ENCODE data around the gene PEAK3. TPM values are rescaled to one million over a fixed set of nuclear protein-coding genes. Genes with fewer than 3 reads are reported as not detected.

PEAK3 gene
- total RNA-seq, 4 donors from 2014 or later, result 0.26 to 0.40 TPM; not detected in 2

DNA sequence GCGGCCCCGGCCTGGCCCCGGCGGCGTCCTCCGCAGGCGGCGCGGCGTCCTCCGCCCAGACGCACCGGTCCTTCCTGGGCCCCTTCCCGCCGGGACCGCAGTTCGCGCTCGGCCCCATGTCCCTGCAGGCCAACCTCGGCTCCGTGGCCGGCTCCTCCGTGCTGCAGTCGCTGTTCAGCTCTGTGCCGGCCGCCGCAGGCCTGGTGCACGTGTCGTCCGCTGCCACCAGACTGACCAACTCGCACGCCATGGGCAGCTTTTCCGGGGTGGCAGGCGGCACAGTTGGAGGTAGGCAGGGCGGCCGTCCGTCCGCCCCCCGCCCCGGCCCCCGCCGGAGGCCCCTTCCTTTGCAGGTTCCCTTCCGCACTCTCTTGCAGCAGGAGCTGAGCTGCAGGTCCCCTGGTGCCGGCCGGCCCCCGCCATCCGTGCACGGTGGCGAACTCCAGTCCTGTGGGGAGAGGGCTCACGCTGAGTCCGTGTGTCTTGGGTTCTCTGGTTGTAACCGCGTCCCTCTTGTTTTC, 55.1 kb downstream of the PEAK3 start:
- no peak for DNase-seq
- no peak overlapping the region for H3K4me3 ChIP-seq
- H3K9me3 ChIP-seq, result no peaks in the 10 kb centered on the region
- H3K36me3 ChIP-seq, result no peaks in the 10 kb centered on the region
- H3K4me1 ChIP-seq, result no peaks in the 10 kb centered on the region
- no peak overlapping the region for H3K27ac ChIP-seq
- no peaks in the 10 kb centered on the region for H3K27me3 ChIP-seq
- intact Hi-C loops (cut with DNase I; ENCODE audit: low total_unique reads), result no loop called here
- TF ChIP-seq POLR2A (IDR thresholded peaks at IDR 0.05), result no peak
- TF ChIP-seq, protein P1, sequence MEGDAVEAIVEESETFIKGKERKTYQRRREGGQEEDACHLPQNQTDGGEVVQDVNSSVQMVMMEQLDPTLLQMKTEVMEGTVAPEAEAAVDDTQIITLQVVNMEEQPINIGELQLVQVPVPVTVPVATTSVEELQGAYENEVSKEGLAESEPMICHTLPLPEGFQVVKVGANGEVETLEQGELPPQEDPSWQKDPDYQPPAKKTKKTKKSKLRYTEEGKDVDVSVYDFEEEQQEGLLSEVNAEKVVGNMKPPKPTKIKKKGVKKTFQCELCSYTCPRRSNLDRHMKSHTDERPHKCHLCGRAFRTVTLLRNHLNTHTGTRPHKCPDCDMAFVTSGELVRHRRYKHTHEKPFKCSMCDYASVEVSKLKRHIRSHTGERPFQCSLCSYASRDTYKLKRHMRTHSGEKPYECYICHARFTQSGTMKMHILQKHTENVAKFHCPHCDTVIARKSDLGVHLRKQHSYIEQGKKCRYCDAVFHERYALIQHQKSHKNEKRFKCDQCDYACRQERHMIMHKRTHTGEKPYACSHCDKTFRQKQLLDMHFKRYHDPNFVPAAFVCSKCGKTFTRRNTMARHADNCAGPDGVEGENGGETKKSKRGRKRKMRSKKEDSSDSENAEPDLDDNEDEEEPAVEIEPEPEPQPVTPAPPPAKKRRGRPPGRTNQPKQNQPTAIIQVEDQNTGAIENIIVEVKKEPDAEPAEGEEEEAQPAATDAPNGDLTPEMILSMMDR (IDR thresholded peaks at IDR 0.05), result no peak

- TF ChIP-seq, protein P1 (IDR thresholded peaks at IDR 0.05), result no peak
- TF ChIP-seq POLR2A (IDR thresholded peaks at IDR 0.05), result no peak
- Histone ChIP-seq H3K4me3 (no peak overlapping the region), H3K27me3 (no peaks in the 10 kb centered on the region), H3K27ac (no peak overlapping the region), H3K36me3 (no peaks in the 10 kb centered on the region), H3K9me3 (no peaks in the 10 kb centered on the region), H3K4me1 (no peaks in the 10 kb centered on the region)
- intact Hi-C loops (cut with DNase I; ENCODE audit: low total_unique reads), result no loop called here
- no peak for DNase-seq
These were observed 55.7 kb downstream of the PEAK3 start for GRCh38 chr19:2226051-2226839.

DNA sequence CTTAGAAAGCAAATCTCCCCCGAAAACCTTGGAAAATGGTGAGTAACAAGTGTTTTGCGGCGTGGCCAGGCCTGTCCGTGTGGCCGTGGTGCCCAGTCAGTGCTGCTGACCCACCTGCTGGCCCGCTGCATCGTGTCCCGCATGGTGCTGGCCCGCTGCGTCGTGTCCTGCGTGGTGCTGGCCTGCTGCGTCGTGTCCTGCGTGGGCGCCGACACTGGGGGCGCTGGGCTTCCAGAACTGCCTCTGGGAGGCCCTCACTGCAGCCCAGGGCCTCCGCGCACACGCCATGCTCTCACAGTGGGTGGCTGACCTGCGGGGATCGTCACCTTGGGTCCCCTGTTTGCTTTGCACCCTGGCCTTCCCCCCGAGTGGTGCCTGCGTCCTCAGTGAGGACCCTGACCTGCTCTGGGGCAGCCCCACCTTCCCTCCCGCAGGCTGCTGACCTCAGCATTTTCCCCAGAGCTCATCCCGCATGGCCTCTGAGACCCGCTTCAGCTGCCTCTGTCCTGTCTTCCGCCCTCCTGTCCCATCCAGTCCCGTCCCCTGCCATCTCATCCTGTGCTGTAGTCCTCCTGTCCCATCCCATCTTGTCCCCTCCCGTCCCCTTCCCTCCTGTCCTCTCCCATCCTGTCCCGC, 56.4 kb downstream of the PEAK3 start:
- H3K27me3 ChIP-seq, result no peaks in the 10 kb centered on the region
- H3K9me3 ChIP-seq, result no peaks in the 10 kb centered on the region
- no peaks in the 10 kb centered on the region for H3K36me3 ChIP-seq
- no peak overlapping the region for H3K27ac ChIP-seq
- TF ChIP-seq, protein P1 (IDR thresholded peaks at IDR 0.05), result no peak
- TF ChIP-seq POLR2A (IDR thresholded peaks at IDR 0.05), result no peak
- H3K4me3 ChIP-seq, result no peak overlapping the region
- intact Hi-C loops (cut with DNase I; ENCODE audit: low total_unique reads), result no loop called here
- H3K4me1 ChIP-seq, result no peaks in the 10 kb centered on the region
- DNase-seq, result no peak

DNA sequence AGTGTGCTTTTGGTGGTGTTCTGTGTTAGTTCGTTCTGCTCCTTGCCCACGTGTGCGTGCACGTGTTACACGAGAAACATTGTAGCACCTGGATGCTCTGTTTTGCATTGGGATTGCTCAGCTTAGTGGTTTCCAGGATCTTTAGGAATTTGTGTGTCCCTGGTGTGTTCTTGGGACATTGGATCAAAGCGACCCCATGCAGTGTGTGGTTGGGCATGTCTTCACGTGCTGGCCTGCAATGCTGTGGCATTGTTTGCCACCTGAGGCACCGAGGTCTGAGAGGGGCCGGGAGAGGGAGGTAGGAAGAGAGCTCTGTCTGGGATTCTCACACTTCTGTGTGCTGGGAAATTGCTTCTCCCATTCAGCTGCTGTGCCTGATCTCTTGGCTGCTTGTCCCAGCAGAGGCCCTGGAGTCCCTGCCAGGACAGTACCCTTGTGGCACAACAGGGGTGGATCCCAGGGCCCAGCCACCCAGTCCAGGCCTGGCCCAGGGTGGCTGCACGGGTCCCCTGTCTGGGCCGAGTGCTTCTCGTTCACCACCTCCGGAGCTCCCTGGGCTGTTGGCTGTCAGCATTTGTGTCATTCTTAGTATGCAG, 57.1 kb downstream of the PEAK3 start:
- Histone ChIP-seq H3K4me3 (no peak overlapping the region), H3K4me1 (no peaks in the 10 kb centered on the region), H3K27ac (no peak overlapping the region), H3K36me3 (no peaks in the 10 kb centered on the region), H3K9me3 (no peaks in the 10 kb centered on the region), H3K27me3 (no peaks in the 10 kb centered on the region)
- intact Hi-C loops (cut with DNase I; ENCODE audit: low total_unique reads), result no loop called here
- no peak for TF ChIP-seq POLR2A (IDR thresholded peaks at IDR 0.05)
- TF ChIP-seq, protein P1 (IDR thresholded peaks at IDR 0.05), result no peak
- DNase-seq, result no peak

MicroRNAs within 50 kb of the gene (microRNA counts, 767-probe panel; counts per million panel counts)
- microRNA hsa-miR-1227, result 0 counts per million in 2 donors

Small RNA genes within 50 kb of the gene (microRNA-seq; reads per million reads assigned to microRNA genes)
- not detected for gene MIR1227 (ENCODE audit: borderline microRNAs expressed, borderline replicate concordance)
- gene MIR4321 (ENCODE audit: borderline microRNAs expressed, borderline replicate concordance), result not detected

Small RNA genes within 50 kb of the gene (small RNA-seq; reads per million reads assigned to genes)
- not detected for gene MIR1227

Other genes starting within 250 kb of the PEAK3 start
- 100 to 1,000 TPM in 2 of 4 donors, 10 to 100 TPM in 2; 34.6 to 155 (median 81.7) TPM for gene MKNK2, start 230.9 kb downstream of the PEAK3 start, total RNA-seq
- 10 to 100 TPM; 10.2 to 81.4 (median 20.7) TPM for gene MOB3A, start 185.8 kb downstream of the PEAK3 start, total RNA-seq
- gene IZUMO4, start 185.3 kb downstream of the PEAK3 start, total RNA-seq, result 10 to 100 TPM in 1 of 4 donors, 1 to 10 TPM in 3; 1.5 to 86.1 (median 5.7) TPM
- 10 to 100 TPM; 33.8 to 97.5 (median 49.8) TPM for gene AP3D1, start 130.6 kb downstream of the PEAK3 start, total RNA-seq
- 10 to 100 TPM in 2 of 4 donors, 1 to 10 TPM in 2; 3.2 to 45.3 (median 10.0) TPM for gene DOT1L, start 118.2 kb downstream of the PEAK3 start, total RNA-seq
- gene PLEKHJ1, start 45.8 kb downstream of the PEAK3 start, total RNA-seq, result 10 to 100 TPM in 3 of 4 donors, 1 to 10 TPM in 1; 5.9 to 56.7 (median 30.1) TPM
- gene SF3A2, start 45.4 kb downstream of the PEAK3 start, total RNA-seq, result 100 to 1,000 TPM in 1 of 4 donors, 10 to 100 TPM in 3; 33.2 to 107 (median 50.6) TPM
- gene AMH, start 32.9 kb downstream of the PEAK3 start, total RNA-seq, result 1 to 10 TPM in 1 of 4 donors, under 1 TPM in 1, not detected in 2; 0.35 to 3.5 TPM
- gene JSRP1, start 25.8 kb downstream of the PEAK3 start, total RNA-seq, result not detected
- gene LINGO3, start 26.0 kb upstream of the PEAK3 start, total RNA-seq, result not detected
- 100 to 1,000 TPM in 3 of 4 donors, 10 to 100 TPM in 1; 51.8 to 186 (median 142) TPM for gene LSM7, start 46.4 kb upstream of the PEAK3 start, total RNA-seq
- 10 to 100 TPM; 14.3 to 58.5 (median 31.5) TPM for gene SPPL2B, start 46.5 kb upstream of the PEAK3 start, total RNA-seq
- under 1 TPM in 1 of 4 donors, not detected in 3; 0.69 TPM for gene TMPRSS9, start 78.1 kb upstream of the PEAK3 start, total RNA-seq
- 10 to 100 TPM in 3 of 4 donors, 1 to 10 TPM in 1; 6.5 to 53.8 (median 31.9) TPM for gene TIMM13, start 145.4 kb upstream of the PEAK3 start, total RNA-seq
- gene LMNB2, start 174.8 kb upstream of the PEAK3 start, total RNA-seq, result 10 to 100 TPM; 10.3 to 75.7 (median 17.1) TPM
- gene GADD45B, start 194.0 kb upstream of the PEAK3 start, total RNA-seq, result 10 to 100 TPM; 17.6 to 68.2 (median 38.0) TPM

Measured in uterus (tissue), 4 donors.